GM23338 (cell line): ENCODE data around the gene CDON. TPM values are rescaled to one million over a fixed set of nuclear protein-coding genes. Genes with fewer than 3 reads are reported as not detected.

ENCODE experiments used
- ATAC-seq: fragments of 200-7000 bp; cut with Tn5 transposase; 3 replicates; pipeline ENCODE4 v1.9.1; 2020
- DNase-seq: peaks from one replicate; pipeline ENCODE4 v3.0.0-alpha.2; 2015; ENCODE audit warnings: low spot score
- H2AFZ ChIP-seq: fragments of 200-600 bp; sonication (generic); 2 replicates; pipeline ENCODE4 v1.8.0; 2016; ENCODE audit warnings: antibody characterized with exemption, mild to moderate bottlenecking, moderate library complexity
- H3F3A ChIP-seq: fragments of 200-600 bp; sonication (generic); replicated peaks from 2 replicates; pipeline ENCODE4 v1.8.0; 2017; ENCODE audit warnings: antibody characterized with exemption, mixed run types, low read depth
- H3K27ac ChIP-seq: fragments of 200-600 bp; sonication (generic); 2 replicates; pipeline ENCODE4 v1.6.1; 2016; ENCODE audit warnings: low read depth
- H3K27me3 ChIP-seq: fragments of 200-600 bp; sonication (generic); 2 replicates; pipeline ENCODE4 v1.8.0; 2016; ENCODE audit warnings: mild to moderate bottlenecking, mixed run types, moderate library complexity; ENCODE audit not compliant: insufficient read depth
- H3K36me3 ChIP-seq: fragments of 200-600 bp; sonication (generic); 2 replicates; pipeline ENCODE4 v1.8.0; 2016; ENCODE audit warnings: mild to moderate bottlenecking; ENCODE audit not compliant: insufficient read depth
- H3K4me1 ChIP-seq: fragments of 200-600 bp; sonication (generic); 2 replicates; pipeline ENCODE4 v1.8.0; 2016; ENCODE audit warnings: mild to moderate bottlenecking, moderate library complexity; ENCODE audit not compliant: insufficient read depth
- H3K4me2 ChIP-seq: fragments of 200-600 bp; sonication (generic); 2 replicates; pipeline ENCODE4 v1.7.1; 2017; ENCODE audit warnings: mixed run types
- H3K4me3 ChIP-seq: fragments of 200-600 bp; sonication (generic); 2 replicates; pipeline ENCODE4 v1.6.1; 2016; ENCODE audit warnings: mixed run types
- H3K79me2 ChIP-seq: fragments of 200-600 bp; sonication (generic); replicated peaks from 2 replicates; pipeline ENCODE4 v1.8.0; 2017; ENCODE audit warnings: mild to moderate bottlenecking; ENCODE audit not compliant: insufficient read depth
- H3K9me2 ChIP-seq: fragments of 200-600 bp; sonication (generic); 2 replicates; pipeline ENCODE4 v1.8.0; 2017; ENCODE audit not compliant: insufficient read depth
- H4K20me1 ChIP-seq: fragments of 200-600 bp; sonication (generic); replicated peaks from 2 replicates; pipeline ENCODE4 v1.8.0; 2017; ENCODE audit warnings: mild to moderate bottlenecking; ENCODE audit not compliant: insufficient read depth
- H3K27ac Mint-ChIP-seq: 2 replicates; pipeline ENCODE4 v1.8.0; 2020; ENCODE audit warnings: inconsistent platforms, mild to moderate bottlenecking, moderate library complexity, mixed read lengths
- H3K27me3 Mint-ChIP-seq: 3 replicates; pipeline ENCODE4 v1.8.0; 2022; ENCODE audit warnings: low read depth, mild to moderate bottlenecking, moderate library complexity, mixed read lengths, inconsistent platforms; ENCODE audit not compliant: insufficient read depth, poor library complexity
- H3K36me3 Mint-ChIP-seq: 3 replicates; pipeline ENCODE4 v1.8.0; 2021; ENCODE audit warnings: low read depth, mild to moderate bottlenecking, inconsistent platforms, moderate library complexity, mixed read lengths
- H3K4me1 Mint-ChIP-seq: 3 replicates; pipeline ENCODE4 v1.8.0; 2020; ENCODE audit warnings: mild to moderate bottlenecking, inconsistent platforms, mixed read lengths
- H3K4me3 Mint-ChIP-seq: 3 replicates; pipeline ENCODE4 v1.8.0; 2021; ENCODE audit warnings: moderate library complexity, mild to moderate bottlenecking, inconsistent platforms, mixed read lengths
- H3K9me3 Mint-ChIP-seq: 3 replicates; pipeline ENCODE4 v1.8.0; 2020; ENCODE audit warnings: moderate library complexity, mild to moderate bottlenecking, inconsistent platforms, mixed read lengths
- CREB1 ChIP-seq: fragments of 250-450 bp; sonication (Bioruptor Pico); IDR thresholded peaks from 2 replicates; pipeline ENCODE4 v1.5.0; 2020; ENCODE audit warnings: low read depth, mild to moderate bottlenecking, moderate library complexity
- EZH2 ChIP-seq: fragments of 200-600 bp; sonication (generic); IDR thresholded peaks from one replicate; pipeline ENCODE4 v1.8.0; 2017; ENCODE audit warnings: antibody characterized with exemption, mild to moderate bottlenecking, low read depth; ENCODE audit not compliant: unreplicated experiment
- NANOG ChIP-seq: IDR thresholded peaks from 2 replicates; pipeline ENCODE4 v1.6.1; 2016; ENCODE audit warnings: antibody characterized with exemption, borderline replicate concordance
- ZNF462 ChIP-seq: fragments of 250-450 bp; sonication (Bioruptor Pico); IDR thresholded peaks from 2 replicates; pipeline ENCODE4 v1.5.0; 2020; ENCODE audit warnings: mild to moderate bottlenecking, moderate library complexity
- polyA plus RNA-seq: library from polyadenylated mRNA; unstranded; fragments of >200 nt; fragmentation: Nextera tagmentation; extraction: Ambion mirVana; gene quantifications from 2 replicates; pipeline ENCODE4 v1.2.1, GENCODE V29; 2016
- total RNA-seq: library from RNA; depleted of rRNA; stranded (reverse); fragments of >200 nt; shearing (Covaris generic); gene quantifications from 2 replicates; pipeline ENCODE4 v1.2.3, GENCODE V29; 2014
- TF ChIP-seq, protein P1 (sequence below): IDR thresholded peaks from one replicate; pipeline ENCODE4 v1.6.1; 2018; ENCODE audit warnings: antibody characterized with exemption; ENCODE audit not compliant: unreplicated experiment

Gene CDON
- total and polyA plus RNA-seq, 2 experiments from 2014 or later = 4.1 to 35.5 TPM

DNA sequence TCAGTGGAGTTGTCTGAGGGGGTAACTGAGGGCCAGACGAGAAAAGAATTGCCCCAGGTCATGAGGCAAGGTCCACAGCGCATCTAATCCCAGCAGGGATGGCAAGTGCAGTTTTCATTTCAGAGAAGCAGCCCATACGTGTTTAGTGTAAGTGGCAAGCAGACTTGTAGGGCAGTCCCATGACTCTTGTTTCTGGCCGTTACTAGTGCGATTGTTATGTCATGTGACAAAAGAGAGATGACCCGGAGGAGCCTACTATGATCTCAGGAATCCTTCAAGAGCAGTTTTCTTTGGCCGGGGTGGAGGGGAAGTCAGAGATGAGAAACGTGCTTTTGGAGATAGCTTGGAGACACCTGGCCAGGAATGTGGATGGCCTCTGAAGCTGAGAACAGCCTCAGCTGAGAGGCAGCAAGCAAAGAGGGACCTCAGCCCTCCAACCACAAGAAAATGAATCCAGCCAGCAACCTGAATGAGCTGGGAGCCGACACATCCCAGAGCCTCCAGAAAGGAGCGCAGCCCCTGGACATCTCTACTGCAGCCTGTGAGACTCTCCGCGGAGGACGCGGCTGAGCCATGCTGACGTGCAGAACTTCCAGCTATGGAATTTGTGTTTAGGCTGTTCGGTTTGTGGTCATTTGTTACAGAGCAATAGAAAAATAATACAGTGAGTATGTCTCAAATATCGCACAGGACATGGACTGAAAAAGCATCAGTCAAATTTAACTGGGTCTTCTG, 44.1 kb upstream of the CDON start:
- no peaks in the 10 kb centered on the region for H3K27me3 ChIP-seq
- DNase-seq = no peak

More for the DNA sequence above, 44.1 kb upstream of the CDON start:
- 0 out of 2 replicates have a peak overlapping the region, but pooled peaks have one; percentile 18 for H2AFZ ChIP-seq
- H3K9me3 Mint-ChIP-seq = no peaks in the 10 kb centered on the region; the same call in 2 of the 3 replicates
- H3K4me3 ChIP-seq = no peak overlapping the region
- H3K27ac ChIP-seq = no peak overlapping the region
- peaks cover 46% of the 10 kb centered on the region for H3K4me1 Mint-ChIP-seq
- H3F3A ChIP-seq = no peaks in the 10 kb centered on the region; the same call in 1 of the 2 replicates
- no peaks in the 10 kb centered on the region for H3K36me3 Mint-ChIP-seq
- H3K4me2 ChIP-seq = no peak overlapping the region
- H3K4me3 Mint-ChIP-seq = no peak overlapping the region
- peaks cover 13% of the 10 kb centered on the region for H3K27me3 Mint-ChIP-seq
- H3K9me2 ChIP-seq = no peaks in the 10 kb centered on the region
- H3K4me1 ChIP-seq = peaks cover 26% of the 10 kb centered on the region
- no peak for ATAC-seq
- no peak overlapping the region for H3K27ac Mint-ChIP-seq
- no peaks in the 10 kb centered on the region for H4K20me1 ChIP-seq
- no peaks in the 10 kb centered on the region for H3K36me3 ChIP-seq
- TF ChIP-seq CREB1 (CRISPR knock-in tag) (no peak), EZH2 (no peak), NANOG (no peak), ZNF462 (CRISPR knock-in tag) (no peak)
- TF ChIP-seq, protein P1, sequence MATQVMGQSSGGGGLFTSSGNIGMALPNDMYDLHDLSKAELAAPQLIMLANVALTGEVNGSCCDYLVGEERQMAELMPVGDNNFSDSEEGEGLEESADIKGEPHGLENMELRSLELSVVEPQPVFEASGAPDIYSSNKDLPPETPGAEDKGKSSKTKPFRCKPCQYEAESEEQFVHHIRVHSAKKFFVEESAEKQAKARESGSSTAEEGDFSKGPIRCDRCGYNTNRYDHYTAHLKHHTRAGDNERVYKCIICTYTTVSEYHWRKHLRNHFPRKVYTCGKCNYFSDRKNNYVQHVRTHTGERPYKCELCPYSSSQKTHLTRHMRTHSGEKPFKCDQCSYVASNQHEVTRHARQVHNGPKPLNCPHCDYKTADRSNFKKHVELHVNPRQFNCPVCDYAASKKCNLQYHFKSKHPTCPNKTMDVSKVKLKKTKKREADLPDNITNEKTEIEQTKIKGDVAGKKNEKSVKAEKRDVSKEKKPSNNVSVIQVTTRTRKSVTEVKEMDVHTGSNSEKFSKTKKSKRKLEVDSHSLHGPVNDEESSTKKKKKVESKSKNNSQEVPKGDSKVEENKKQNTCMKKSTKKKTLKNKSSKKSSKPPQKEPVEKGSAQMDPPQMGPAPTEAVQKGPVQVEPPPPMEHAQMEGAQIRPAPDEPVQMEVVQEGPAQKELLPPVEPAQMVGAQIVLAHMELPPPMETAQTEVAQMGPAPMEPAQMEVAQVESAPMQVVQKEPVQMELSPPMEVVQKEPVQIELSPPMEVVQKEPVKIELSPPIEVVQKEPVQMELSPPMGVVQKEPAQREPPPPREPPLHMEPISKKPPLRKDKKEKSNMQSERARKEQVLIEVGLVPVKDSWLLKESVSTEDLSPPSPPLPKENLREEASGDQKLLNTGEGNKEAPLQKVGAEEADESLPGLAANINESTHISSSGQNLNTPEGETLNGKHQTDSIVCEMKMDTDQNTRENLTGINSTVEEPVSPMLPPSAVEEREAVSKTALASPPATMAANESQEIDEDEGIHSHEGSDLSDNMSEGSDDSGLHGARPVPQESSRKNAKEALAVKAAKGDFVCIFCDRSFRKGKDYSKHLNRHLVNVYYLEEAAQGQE = no peak
- H3K79me2 ChIP-seq = no peaks in the 10 kb centered on the region
